Gastroesophageal sphincter (tissue), 4 donors: Measurements from ENCODE around the gene RARS2. TPM values are rescaled to one million over a fixed set of nuclear protein-coding genes. Genes with fewer than 3 reads are reported as not detected.

Experiments
- ATAC-seq: fragments of 150-250 bp; one replicate; pipeline ENCODE4 v1.9.1; 2016; ENCODE audit warnings: mild to moderate bottlenecking, moderate library complexity
- H3K27ac ChIP-seq, 4 donors: fragments of 200-600 bp; sonication (generic) in 3 of 4; 1 replicate in 3 of 4; 2 replicates in 1 of 4; pipeline ENCODE4 v1.5.1; 2016 to 2019
- H3K27me3 ChIP-seq: fragments of 200-600 bp; sonication (generic); one replicate; pipeline ENCODE4 v1.5.1; 2019
- H3K36me3 ChIP-seq, 2 donors: fragments of 200-600 bp; sonication (generic); one replicate each; pipeline ENCODE4 v1.5.1; 2019; ENCODE audit warnings: control low read depth in 1 of 2
- H3K4me1 ChIP-seq, 3 donors: fragments of 200-600 bp; sonication (generic); 1 replicate in 2 of 3; 2 replicates in 1 of 3; pipeline ENCODE4 v1.5.1; 2016 to 2019; ENCODE audit warnings: control low read depth in 2 of 3
- H3K4me3 ChIP-seq, 2 donors: fragments of 200-600 bp; sonication (generic); one replicate each; pipeline ENCODE4 v1.5.1; 2019; ENCODE audit warnings: mild to moderate bottlenecking in 1 of 2, moderate library complexity in 1 of 2
- H3K9me3 ChIP-seq, 3 donors: fragments of 200-600 bp; sonication (generic); one replicate each; pipeline ENCODE4 v1.5.1; 2017 to 2019; ENCODE audit warnings: control low read depth in 2 of 3
- CTCF ChIP-seq, 4 experiments: fragments of 200-600 bp in 2 of 4; fragments of 450-650 bp in 2 of 4; sonication (generic) in 1 of 4; IDR thresholded peaks; one replicate each; pipeline ENCODE4 v1.5.1; 2017 to 2019; ENCODE audit warnings: antibody characterized with exemption in 4 of 4, mild to moderate bottlenecking in 2 of 4, moderate library complexity in 2 of 4
- EP300 ChIP-seq: sonication (generic); formaldehyde crosslinking; IDR thresholded peaks from one replicate; pipeline ENCODE4 v1.6.1; 2017; ENCODE audit warnings: antibody characterized with exemption, mild to moderate bottlenecking
- POLR2A ChIP-seq, 2 donors: fragments of 450-650 bp; IDR thresholded peaks; one replicate each; pipeline ENCODE4 v1.6.1; 2017; ENCODE audit warnings: antibody characterized with exemption in 2 of 2, mild to moderate bottlenecking in 2 of 2, moderate library complexity in 1 of 2
- POLR2AphosphoS5 ChIP-seq: sonication (generic); formaldehyde crosslinking; IDR thresholded peaks from one replicate; pipeline ENCODE4 v1.6.1; 2017; ENCODE audit warnings: antibody characterized with exemption
- WGBS, 2 donors: methylation state at CpG; one replicate each; pipeline ENCODE4 v1.1.5; 2018; ENCODE audit warnings: low coverage in 1 of 2; 5-methylcytosine and 5-hydroxymethylcytosine counted together
- total RNA-seq, 4 donors: library from RNA; depleted of rRNA; stranded (reverse); fragments of >200 nt; gene quantifications; one replicate each; pipeline ENCODE4 v1.1.0, GENCODE V29; 2016

The RARS2 gene
- total RNA-seq: 10 to 100 TPM; 13.6 to 26.9 (median 23.4) TPM

- ATAC-seq: peak; percentile 100
- no CpG with 5 or more reads among the region's 49 CpGs for WGBS, 2 donors
- peaks cover 0 to 57% (median 21%) of the 10 kb centered on the region in 3 donors for H3K4me1 ChIP-seq
- TF ChIP-seq CTCF (IDR thresholded peaks at IDR 0.05) (peak in 1 of 4 experiments; percentile 11), EP300 (no peak), POLR2A (IDR thresholded peaks at IDR 0.05) (peak; percentile 88 to 94), POLR2AphosphoS5 (peak; percentile 93)
- peak within 1 kb of the TSS; percentile 83 to 90 (median 86) for H3K27ac ChIP-seq
- H3K4me3 ChIP-seq: peak within 1 kb of the TSS; percentile 77 to 96
- peaks cover 0 to 12% of the 10 kb centered on the region in 2 donors for H3K36me3 ChIP-seq
- H3K27me3 ChIP-seq: no peaks in the 10 kb centered on the region
- H3K9me3 ChIP-seq: no peaks in the 10 kb centered on the region
These were observed at the start of gene RARS2, which contains the start of gene ORC3 for GRCh38 chr6:87589693-87590416. TSS of gene RARS2 (minus strand) at chr6:87589987. CDS start at chr6:87589957, 30 bp downstream. TSS of gene ORC3 (plus strand) at chr6:87590135. CDS start at chr6:87590169, 34 bp downstream.

GRCh38 chr6:87639373-87639772 lies 49.6 kb upstream of the RARS2 start:
- TF ChIP-seq POLR2AphosphoS5 (no peak), POLR2A (IDR thresholded peaks at IDR 0.05) (no peak), EP300 (no peak), CTCF (IDR thresholded peaks at IDR 0.05) (no peak)
- Histone ChIP-seq H3K27ac (no peak overlapping the region), H3K4me3 (no peak overlapping the region), H3K4me1 (no peaks in the 10 kb centered on the region), H3K9me3 (no peaks in the 10 kb centered on the region), H3K27me3 (no peaks in the 10 kb centered on the region), H3K36me3 (peaks cover 0 to 62% of the 10 kb centered on the region in 2 donors)
- ATAC-seq: no peak
- WGBS, 2 donors: 100% methylated on average over 2 of the region's 4 CpGs

GRCh38 chr6:87637106-87637505 lies 47.3 kb upstream of the RARS2 start:
- no peaks in the 10 kb centered on the region for H3K4me1 ChIP-seq
- no peak overlapping the region for H3K27ac ChIP-seq
- ATAC-seq: no peak
- 100% methylated on average over 1 of the region's 1 CpG for WGBS, 2 donors
- H3K9me3 ChIP-seq: no peaks in the 10 kb centered on the region
- H3K27me3 ChIP-seq: no peaks in the 10 kb centered on the region
- peaks cover 0 to 77% of the 10 kb centered on the region in 2 donors for H3K36me3 ChIP-seq
- TF ChIP-seq CTCF (IDR thresholded peaks at IDR 0.05): no peak
- TF ChIP-seq POLR2AphosphoS5: no peak
- no peak for TF ChIP-seq POLR2A (IDR thresholded peaks at IDR 0.05)
- no peak for TF ChIP-seq EP300
- no peak overlapping the region for H3K4me3 ChIP-seq

GRCh38 chr6:87636315-87636714 lies 46.5 kb upstream of the RARS2 start:
- H3K27ac ChIP-seq: no peak overlapping the region
- WGBS, 2 donors: 84 to 100% methylated on average over 1 of the region's 1 CpG
- H3K4me3 ChIP-seq: no peak overlapping the region
- ATAC-seq: no peak
- H3K36me3 ChIP-seq: peaks cover 0 to 83% of the 10 kb centered on the region in 2 donors
- H3K9me3 ChIP-seq: no peaks in the 10 kb centered on the region
- H3K27me3 ChIP-seq: no peaks in the 10 kb centered on the region
- TF ChIP-seq CTCF (IDR thresholded peaks at IDR 0.05): no peak
- no peak for TF ChIP-seq EP300
- TF ChIP-seq POLR2AphosphoS5: no peak
- TF ChIP-seq POLR2A (IDR thresholded peaks at IDR 0.05): no peak
- H3K4me1 ChIP-seq: no peaks in the 10 kb centered on the region

- Histone ChIP-seq H3K27me3 (no peaks in the 10 kb centered on the region), H3K4me1 (no peaks in the 10 kb centered on the region), H3K36me3 (peaks cover 0 to 83% of the 10 kb centered on the region in 2 donors), H3K9me3 (no peaks in the 10 kb centered on the region), H3K4me3 (no peak overlapping the region), H3K27ac (no peak overlapping the region)
- TF ChIP-seq CTCF (IDR thresholded peaks at IDR 0.05) (no peak), POLR2AphosphoS5 (no peak), POLR2A (IDR thresholded peaks at IDR 0.05) (no peak), EP300 (no peak)
- WGBS, 2 donors: 67 to 79% methylated on average over 3 of the region's 3 CpGs
- ATAC-seq: no peak
These were observed 44.1 kb upstream of the RARS2 start for GRCh38 chr6:87633851-87634250.
